ENCODE results near the gene MCM5.

DNA sequence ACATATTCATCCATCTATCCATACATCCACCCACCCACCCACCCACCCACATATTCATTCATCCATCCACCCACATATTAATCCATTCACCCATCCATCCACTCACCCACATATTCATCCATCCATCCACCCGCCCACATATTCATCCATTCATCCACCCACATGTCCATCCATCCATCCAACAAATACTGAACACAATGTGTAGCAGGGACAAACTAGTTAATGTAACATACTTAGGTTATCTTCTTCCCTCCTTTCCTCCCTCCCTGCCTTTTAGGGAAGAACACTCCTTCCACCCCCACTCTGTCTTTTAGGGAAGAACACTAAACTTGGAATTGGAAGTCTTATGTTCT lies 39.4 kb downstream of the MCM5 start:
- no peak for TF ChIP-seq POLR2A (IDR thresholded peaks at IDR 0.05)
- TF ChIP-seq, protein P1, sequence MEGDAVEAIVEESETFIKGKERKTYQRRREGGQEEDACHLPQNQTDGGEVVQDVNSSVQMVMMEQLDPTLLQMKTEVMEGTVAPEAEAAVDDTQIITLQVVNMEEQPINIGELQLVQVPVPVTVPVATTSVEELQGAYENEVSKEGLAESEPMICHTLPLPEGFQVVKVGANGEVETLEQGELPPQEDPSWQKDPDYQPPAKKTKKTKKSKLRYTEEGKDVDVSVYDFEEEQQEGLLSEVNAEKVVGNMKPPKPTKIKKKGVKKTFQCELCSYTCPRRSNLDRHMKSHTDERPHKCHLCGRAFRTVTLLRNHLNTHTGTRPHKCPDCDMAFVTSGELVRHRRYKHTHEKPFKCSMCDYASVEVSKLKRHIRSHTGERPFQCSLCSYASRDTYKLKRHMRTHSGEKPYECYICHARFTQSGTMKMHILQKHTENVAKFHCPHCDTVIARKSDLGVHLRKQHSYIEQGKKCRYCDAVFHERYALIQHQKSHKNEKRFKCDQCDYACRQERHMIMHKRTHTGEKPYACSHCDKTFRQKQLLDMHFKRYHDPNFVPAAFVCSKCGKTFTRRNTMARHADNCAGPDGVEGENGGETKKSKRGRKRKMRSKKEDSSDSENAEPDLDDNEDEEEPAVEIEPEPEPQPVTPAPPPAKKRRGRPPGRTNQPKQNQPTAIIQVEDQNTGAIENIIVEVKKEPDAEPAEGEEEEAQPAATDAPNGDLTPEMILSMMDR (IDR thresholded peaks at IDR 0.05): no peak
